HG03066 (cell line): ENCODE results near the gene ZMAT2.
"Not testable (repeated sequence)": the region's sequence is repeated elsewhere in the genome, so short reads cannot be mapped to it uniquely, and the experiment has no call there.

ENCODE experiments used
- ATAC-seq: cut with Tn5 transposase; IDR thresholded peaks from one replicate; pipeline ENCODE4 v1.9.1; 2021; ENCODE audit warnings: low read depth; ENCODE audit not compliant: unreplicated experiment

ZMAT2 gene

GRCh38 chr5:140707812-140708211, 7.6 kb downstream of the ZMAT2 start:
- no peak for ATAC-seq

DNA sequence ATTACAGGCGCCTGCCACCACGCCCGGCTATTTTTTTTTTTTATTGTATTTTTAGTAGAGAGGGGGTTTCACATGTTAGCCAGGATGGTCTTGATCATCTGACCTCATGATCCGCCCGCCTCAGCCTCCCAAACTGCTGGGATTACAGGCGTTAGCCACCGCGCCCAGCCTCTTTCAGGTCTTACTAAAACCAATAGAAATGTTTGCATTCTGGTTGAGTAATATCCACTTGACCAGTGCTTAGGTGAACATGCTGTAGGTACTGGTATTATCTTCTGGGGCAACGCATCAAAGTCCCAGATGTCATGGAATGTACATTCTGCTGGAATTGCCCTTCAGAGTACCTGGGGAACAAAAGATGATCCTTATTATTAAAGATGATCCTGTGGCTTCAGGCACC, 8.5 kb downstream of the ZMAT2 start:
- not testable (repeated sequence) for ATAC-seq

DNA sequence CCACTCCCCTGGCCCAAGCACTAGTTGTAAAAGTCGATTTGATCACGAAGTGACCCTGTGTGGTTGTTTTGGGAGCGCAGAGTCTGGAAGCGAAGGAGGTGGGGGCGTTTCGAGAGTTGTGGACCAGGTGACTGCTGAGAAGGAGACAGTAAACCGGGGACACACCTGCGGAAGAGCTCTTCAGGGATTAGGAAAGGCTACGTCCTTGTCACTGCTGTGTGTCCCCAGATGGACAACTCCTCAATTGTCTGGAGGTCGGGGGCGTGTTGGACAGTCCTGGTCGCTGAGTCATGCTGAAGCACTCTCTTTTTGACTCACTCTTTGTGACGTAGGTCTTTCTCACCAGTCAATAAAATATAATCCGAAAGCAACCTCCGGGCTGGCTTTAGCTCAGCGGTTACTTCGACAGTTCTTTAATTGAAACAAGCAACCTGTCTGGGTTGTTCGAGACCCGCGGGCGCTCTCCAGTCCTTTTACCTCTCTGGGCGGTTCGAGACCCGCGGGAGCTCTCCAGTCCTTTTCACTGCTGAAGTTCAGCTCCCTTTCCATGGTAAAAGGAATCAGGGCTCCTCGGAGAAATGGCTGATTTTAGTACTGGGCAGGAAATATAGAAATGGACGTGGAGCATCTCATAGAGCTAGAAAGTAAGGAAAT, 10.8 kb downstream of the ZMAT2 start:
- ATAC-seq = peak; percentile 92

- ATAC-seq = no peak
These were observed 11.5 kb downstream of the ZMAT2 start for GRCh38 chr5:140711794-140712193.

DNA sequence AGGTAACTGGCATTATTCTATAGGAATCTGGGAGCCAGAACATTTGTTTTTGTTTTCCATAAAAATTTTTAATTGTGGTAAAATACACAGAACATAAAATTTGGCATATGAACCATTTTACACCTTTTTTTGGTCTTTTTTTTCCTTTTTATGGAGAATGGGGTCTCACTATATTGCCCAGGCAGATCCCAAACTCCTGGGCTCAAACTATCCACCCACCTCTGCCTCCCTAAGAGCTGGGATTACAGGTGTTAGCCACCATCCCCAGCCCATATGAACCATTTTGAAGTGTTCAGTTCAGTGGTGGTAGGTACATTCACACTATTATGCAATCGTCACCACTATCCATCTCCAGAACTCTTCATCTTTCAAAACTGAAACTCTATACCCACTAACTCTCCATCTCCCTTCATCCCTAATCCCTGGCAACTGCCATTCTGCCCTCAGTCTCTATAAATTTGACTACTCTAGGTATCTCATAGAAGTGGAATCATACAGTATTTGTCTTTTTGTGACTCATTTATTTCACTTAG, 13.4 kb downstream of the ZMAT2 start:
- ATAC-seq = no peak

- ATAC-seq = not testable (repeated sequence)
These were observed 16.0 kb downstream of the ZMAT2 start for GRCh38 chr5:140716238-140716637.

DNA sequence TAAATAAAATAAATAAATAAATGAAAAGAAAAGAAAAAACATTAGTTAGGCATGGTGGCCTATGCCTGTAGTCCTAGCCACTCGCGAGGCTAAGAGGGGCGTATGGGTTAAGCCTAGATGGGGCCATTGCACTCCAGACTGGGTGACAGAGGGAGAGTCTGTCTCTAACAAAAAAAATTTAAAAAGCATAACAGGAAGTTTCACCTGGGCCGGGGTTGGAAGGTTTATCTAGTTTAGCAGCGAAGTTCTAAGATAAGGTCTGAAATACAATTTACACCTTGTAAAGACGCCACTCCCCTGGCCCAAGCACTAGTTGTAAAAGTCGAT, 18.0 kb downstream of the ZMAT2 start:
- ATAC-seq = no peak

DNA sequence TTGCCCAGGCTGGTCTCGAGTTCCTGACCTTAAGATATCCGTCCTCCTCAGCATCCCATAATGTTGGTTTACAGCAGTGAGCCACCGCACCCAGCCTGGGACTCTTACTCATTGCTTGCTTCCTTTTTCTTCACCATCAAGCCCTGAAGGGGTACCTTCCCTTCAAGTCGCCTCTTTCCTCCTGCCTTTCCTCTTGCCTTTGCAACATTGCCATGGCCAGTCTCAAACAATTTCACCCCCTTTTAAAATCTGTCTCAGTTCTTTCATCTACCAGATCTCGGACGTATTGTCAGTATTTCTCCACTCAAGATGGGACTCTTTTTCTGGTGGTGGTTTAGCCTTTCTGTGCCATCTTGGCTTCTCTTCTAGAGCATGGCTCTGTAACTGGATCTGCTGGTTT, 20.5 kb downstream of the ZMAT2 start:
- not testable (repeated sequence) for ATAC-seq

- ATAC-seq = not testable (repeated sequence)
These were observed 21.1 kb downstream of the ZMAT2 start for GRCh38 chr5:140721395-140721794.

DNA sequence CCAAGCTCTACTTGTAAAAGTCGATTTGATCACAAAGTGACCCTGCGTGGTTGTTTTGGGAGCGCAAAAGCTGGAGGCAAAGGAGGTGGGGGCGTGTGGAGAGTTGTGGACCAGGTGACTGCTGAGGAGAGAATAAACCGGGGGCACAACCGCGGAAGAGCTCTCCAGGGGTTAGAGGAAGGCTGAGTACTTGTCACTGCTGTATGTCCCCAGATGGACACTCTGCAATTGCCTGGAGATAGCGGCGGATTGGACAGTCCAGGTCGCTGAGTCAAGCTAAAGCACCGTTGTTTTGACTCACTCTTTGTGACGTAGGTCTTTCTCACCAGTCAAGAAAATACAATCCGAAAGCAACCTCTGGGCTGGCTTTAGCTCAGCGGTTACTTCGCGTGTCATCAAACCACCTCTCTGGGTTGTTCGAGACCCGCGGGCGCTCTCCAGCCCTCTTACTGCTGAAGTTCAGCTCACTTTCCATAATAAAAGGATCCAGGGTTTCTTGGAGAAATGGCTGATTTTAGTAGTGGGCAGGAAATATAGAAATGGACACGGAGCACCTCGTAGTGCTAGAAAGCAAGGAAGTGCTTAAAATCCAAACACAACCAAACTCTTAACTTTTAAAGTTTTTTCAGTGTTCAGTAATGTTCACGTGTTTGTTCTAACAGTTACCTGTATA, 25.7 kb downstream of the ZMAT2 start:
- ATAC-seq = no peak

GRCh38 chr5:140733098-140733497, 32.9 kb downstream of the ZMAT2 start:
- ATAC-seq = no peak

DNA sequence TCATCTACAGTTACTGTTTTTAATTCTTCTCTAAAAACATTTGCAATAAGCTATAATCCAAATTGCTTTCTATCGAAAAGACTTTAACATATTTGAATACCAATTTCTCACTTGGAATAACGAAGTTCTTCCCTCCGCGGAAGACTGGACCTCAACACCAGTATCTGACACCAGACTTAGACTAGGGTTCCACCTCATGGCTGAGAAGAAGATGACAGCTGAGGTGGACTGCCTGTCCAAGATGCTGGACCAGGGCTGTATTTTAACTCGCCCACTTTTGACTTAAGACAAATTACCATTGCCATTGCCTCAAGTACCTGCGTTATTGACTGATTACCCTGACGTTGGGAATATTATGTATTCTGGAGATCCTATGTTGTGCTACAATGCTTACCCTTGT, 34.1 kb downstream of the ZMAT2 start:
- ATAC-seq = no peak

- no peak for ATAC-seq
These were observed 37.2 kb downstream of the ZMAT2 start for GRCh38 chr5:140737486-140737885.

GRCh38 chr5:140741967-140742366, 41.7 kb downstream of the ZMAT2 start:
- ATAC-seq = no peak

- no peak for ATAC-seq
These were observed 53.3 kb downstream of the ZMAT2 start for GRCh38 chr5:140753561-140753960.
